WTC11 (cell line): Measurements from ENCODE around the gene SPEM2. TPM values are rescaled to one million over a fixed set of nuclear protein-coding genes. Genes with fewer than 3 reads are reported as not detected.

Source experiments
- ATAC-seq: fragments of 200-7000 bp; cut with Tn5 transposase; 2 replicates; pipeline ENCODE4 v1.10.0; 2021; ENCODE audit warnings: mild to moderate bottlenecking, moderate library complexity
- CTCF ChIA-PET: fragments of 300-600 bp; sonication (Branson Sonifier 250); formaldehyde crosslinking; loops from one replicate; lab custom pipeline; 2021; ENCODE audit warnings: antibody characterized with exemption; lab: Charles Lee
- POLR2A ChIA-PET: fragments of 350-600 bp; sonication (Branson Sonifier 250); formaldehyde crosslinking; loops from one replicate; lab custom pipeline; 2021; ENCODE audit warnings: antibody characterized with exemption; lab: Charles Lee
- DNase-seq: peaks from one replicate; pipeline ENCODE4 v3.0.0; 2021; ENCODE audit warnings: low spot score
- H3K27ac Mint-ChIP-seq: 2 replicates; pipeline ENCODE4 v1.8.0; 2021; ENCODE audit warnings: mixed read lengths
- H3K27me3 Mint-ChIP-seq: 2 replicates; pipeline ENCODE4 v1.8.0; 2021; ENCODE audit warnings: low read depth, mild to moderate bottlenecking, moderate library complexity, mixed read lengths
- H3K36me3 Mint-ChIP-seq: 2 replicates; pipeline ENCODE4 v1.8.0; 2021; ENCODE audit warnings: mixed read lengths
- H3K4me1 Mint-ChIP-seq: 2 replicates; pipeline ENCODE4 v1.8.0; 2022; ENCODE audit warnings: mixed read lengths
- H3K4me3 Mint-ChIP-seq: 2 replicates; pipeline ENCODE4 v1.8.0; 2021; ENCODE audit warnings: mild to moderate bottlenecking, moderate library complexity, mixed read lengths
- H3K9me3 Mint-ChIP-seq: 2 replicates; pipeline ENCODE4 v1.8.0; 2021; ENCODE audit warnings: mixed read lengths
- IRF1 ChIP-seq: sonication (generic); formaldehyde crosslinking; IDR thresholded peaks from 2 replicates; pipeline ENCODE4 v1.8.0; 2023; ENCODE audit warnings: missing genetic modification reagents
- MXD4 ChIP-seq: fragments of 250-450 bp; sonication (Bioruptor Pico); IDR thresholded peaks from 2 replicates; pipeline ENCODE4 v1.8.0; 2021; ENCODE audit warnings: mild to moderate bottlenecking, moderate library complexity, borderline replicate concordance
- NR3C1 ChIP-seq: sonication (generic); formaldehyde crosslinking; conservative IDR thresholded peaks from 2 replicates; pipeline ENCODE4 v1.8.1; 2023; ENCODE audit warnings: low read depth, mild to moderate bottlenecking, missing genetic modification reagents
- PRDM15 ChIP-seq: sonication (generic); formaldehyde crosslinking; IDR thresholded peaks from 2 replicates; pipeline ENCODE4 v1.8.0; 2022; ENCODE audit warnings: missing genetic modification reagents
- RELA ChIP-seq: sonication (generic); formaldehyde crosslinking; IDR thresholded peaks from 2 replicates; pipeline ENCODE4 v1.8.1; 2022; ENCODE audit warnings: missing genetic modification reagents, mild to moderate bottlenecking, borderline replicate concordance
- RORB ChIP-seq: fragments of 250-450 bp; sonication (Bioruptor Pico); IDR thresholded peaks from 2 replicates; pipeline ENCODE4 v1.9.0; 2021; ENCODE audit warnings: mild to moderate bottlenecking
- SMAD4 ChIP-seq: sonication (generic); formaldehyde crosslinking; IDR thresholded peaks from 2 replicates; pipeline ENCODE4 v1.8.0; 2022; ENCODE audit warnings: mild to moderate bottlenecking, missing genetic modification reagents
- SP1 ChIP-seq: sonication (generic); formaldehyde crosslinking; conservative IDR thresholded peaks from 2 replicates; pipeline ENCODE4 v1.8.1; 2022; ENCODE audit warnings: missing genetic modification reagents
- STAT6 ChIP-seq: sonication (generic); formaldehyde crosslinking; conservative IDR thresholded peaks from 2 replicates; pipeline ENCODE4 v1.8.1; 2023; ENCODE audit warnings: mild to moderate bottlenecking, low read depth, missing genetic modification reagents, moderate library complexity
- TEAD1 ChIP-seq: sonication (generic); formaldehyde crosslinking; IDR thresholded peaks from 2 replicates; pipeline ENCODE4 v1.8.0; 2022; ENCODE audit warnings: mild to moderate bottlenecking, missing genetic modification reagents
- total RNA-seq: library from RNA; stranded (reverse); gene quantifications from 3 replicates; pipeline ENCODE4 v1.2.3, GENCODE V29; 2021
- TF ChIP-seq, protein P1 (sequence below): sonication (generic); formaldehyde crosslinking; IDR thresholded peaks from 2 replicates; pipeline ENCODE4 v1.8.1; 2022; ENCODE audit warnings: low read depth, missing genetic modification reagents, borderline replicate concordance
- TF ChIP-seq, protein P2 (sequence below): sonication (generic); formaldehyde crosslinking; IDR thresholded peaks from 2 replicates; pipeline ENCODE4 v1.8.1; 2023; ENCODE audit warnings: mild to moderate bottlenecking, moderate library complexity, missing genetic modification reagents

SPEM2 gene
- total RNA-seq, 1 experiment from 2014 or later = 0.13 TPM

DNA sequence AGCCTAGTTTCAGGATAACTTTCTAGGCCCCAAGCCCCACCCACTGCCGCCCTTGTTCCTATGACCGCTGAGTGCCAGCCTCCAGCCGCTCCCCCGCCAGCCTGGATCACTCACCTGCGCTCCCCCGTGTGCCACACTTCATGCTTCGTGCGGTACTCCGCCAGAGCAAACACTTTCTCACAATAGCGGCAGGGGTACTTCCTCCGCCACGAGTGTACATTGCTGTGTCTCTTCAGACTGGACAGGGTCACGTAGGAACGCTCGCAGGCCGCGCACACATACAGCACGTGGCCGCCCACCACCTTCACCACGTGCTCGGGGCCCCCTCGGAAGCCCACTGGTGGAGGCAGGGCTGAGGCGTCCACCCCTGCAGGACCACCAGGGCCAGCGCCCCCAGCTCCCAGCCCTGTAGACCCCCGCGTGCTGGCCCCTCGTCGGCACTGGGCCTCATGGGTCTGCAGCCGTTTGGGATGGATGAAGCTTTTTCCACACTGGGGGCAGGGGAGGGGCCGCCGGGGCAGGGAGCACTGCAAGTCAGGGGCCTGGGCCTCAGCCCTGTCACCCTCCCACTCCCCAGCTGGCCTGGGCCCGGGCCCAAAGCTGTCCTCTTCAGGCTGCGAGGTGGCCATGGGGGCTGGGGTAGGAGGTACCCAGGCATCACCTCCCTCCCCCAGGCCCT, 40.3 kb downstream of the SPEM2 start:
- peaks cover 13% of the 10 kb centered on the region for H3K4me1 Mint-ChIP-seq
- no peak for DNase-seq
- TF ChIP-seq, protein P1, sequence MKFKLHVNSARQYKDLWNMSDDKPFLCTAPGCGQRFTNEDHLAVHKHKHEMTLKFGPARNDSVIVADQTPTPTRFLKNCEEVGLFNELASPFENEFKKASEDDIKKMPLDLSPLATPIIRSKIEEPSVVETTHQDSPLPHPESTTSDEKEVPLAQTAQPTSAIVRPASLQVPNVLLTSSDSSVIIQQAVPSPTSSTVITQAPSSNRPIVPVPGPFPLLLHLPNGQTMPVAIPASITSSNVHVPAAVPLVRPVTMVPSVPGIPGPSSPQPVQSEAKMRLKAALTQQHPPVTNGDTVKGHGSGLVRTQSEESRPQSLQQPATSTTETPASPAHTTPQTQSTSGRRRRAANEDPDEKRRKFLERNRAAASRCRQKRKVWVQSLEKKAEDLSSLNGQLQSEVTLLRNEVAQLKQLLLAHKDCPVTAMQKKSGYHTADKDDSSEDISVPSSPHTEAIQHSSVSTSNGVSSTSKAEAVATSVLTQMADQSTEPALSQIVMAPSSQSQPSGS (CRISPR knock-in tag) = no peak
- TF ChIP-seq, all 79 proteins: peak for 0
- ChIA-PET CTCF (interaction anchor here (0.7 to 1.2 kb wide), 2 partner anchors 95 to 116 kb away, joined by 4 to 6 read pairs; no protein-coding TSS in a partner anchor), POLR2A (interaction anchor here (0.7 kb wide), 1 partner anchor 34 kb away, joined by 5 read pairs; no protein-coding TSS in a partner anchor)
- Mint-ChIP-seq H3K36me3 (no peaks in the 10 kb centered on the region), H3K27me3 (no peaks in the 10 kb centered on the region), H3K9me3 (no peaks in the 10 kb centered on the region), H3K27ac (no peak overlapping the region), H3K4me3 (no peak overlapping the region)
- ATAC-seq = no peak

DNA sequence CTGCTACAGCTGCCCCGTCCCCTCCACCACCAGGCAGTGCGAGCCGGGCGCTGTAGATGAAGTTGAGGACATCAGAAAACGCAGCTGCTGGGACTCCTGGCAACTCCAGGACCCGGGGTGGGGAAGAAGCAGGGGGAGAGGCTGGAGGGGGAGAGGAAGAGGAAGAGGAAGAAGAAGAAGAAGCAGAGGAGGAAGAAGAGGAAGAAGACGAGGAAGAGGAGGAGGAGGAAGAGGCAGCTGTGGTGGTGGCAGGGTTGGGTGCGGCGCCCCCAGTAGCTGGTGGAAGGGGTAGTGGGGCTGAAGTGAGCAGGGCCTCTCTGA, 40.9 kb downstream of the SPEM2 start:
- H3K9me3 Mint-ChIP-seq = no peaks in the 10 kb centered on the region
- ChIA-PET CTCF (no interaction called here), POLR2A (no interaction called here)
- no peak for DNase-seq
- TF ChIP-seq STAT6 (CRISPR knock-in tag) (no peak), SP1 (CRISPR knock-in tag) (no peak), MXD4 (CRISPR knock-in tag) (no peak), TEAD1 (CRISPR knock-in tag) (no peak), SMAD4 (CRISPR knock-in tag) (no peak), RORB (CRISPR knock-in tag) (no peak), PRDM15 (CRISPR knock-in tag) (no peak), NR3C1 (no peak), IRF1 (no peak), RELA (no peak)
- TF ChIP-seq, protein P2, sequence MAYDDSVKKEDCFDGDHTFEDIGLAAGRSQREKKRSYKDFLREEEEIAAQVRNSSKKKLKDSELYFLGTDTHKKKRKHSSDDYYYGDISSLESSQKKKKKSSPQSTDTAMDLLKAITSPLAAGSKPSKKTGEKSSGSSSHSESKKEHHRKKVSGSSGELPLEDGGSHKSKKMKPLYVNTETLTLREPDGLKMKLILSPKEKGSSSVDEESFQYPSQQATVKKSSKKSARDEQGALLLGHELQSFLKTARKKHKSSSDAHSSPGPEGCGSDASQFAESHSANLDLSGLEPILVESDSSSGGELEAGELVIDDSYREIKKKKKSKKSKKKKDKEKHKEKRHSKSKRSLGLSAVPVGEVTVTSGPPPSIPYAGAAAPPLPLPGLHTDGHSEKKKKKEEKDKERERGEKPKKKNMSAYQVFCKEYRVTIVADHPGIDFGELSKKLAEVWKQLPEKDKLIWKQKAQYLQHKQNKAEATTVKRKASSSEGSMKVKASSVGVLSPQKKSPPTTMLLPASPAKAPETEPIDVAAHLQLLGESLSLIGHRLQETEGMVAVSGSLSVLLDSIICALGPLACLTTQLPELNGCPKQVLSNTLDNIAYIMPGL (CRISPR knock-in tag) = no peak
- TF ChIP-seq, all 79 proteins: peak for 0
- no peaks in the 10 kb centered on the region for H3K36me3 Mint-ChIP-seq
- H3K27me3 Mint-ChIP-seq = no peaks in the 10 kb centered on the region
- ATAC-seq = no peak
- peaks cover 9% of the 10 kb centered on the region for H3K4me1 Mint-ChIP-seq
- H3K4me3 Mint-ChIP-seq = no peak overlapping the region
- H3K27ac Mint-ChIP-seq = no peak overlapping the region
